Lung (tissue), 12 donors: ENCODE data around the gene C1orf21. TPM values are rescaled to one million over a fixed set of nuclear protein-coding genes. Genes with fewer than 3 reads are reported as not detected.

Source experiments
- ATAC-seq: fragments of 200-7000 bp; cut with Tn5 transposase; one replicate; pipeline ENCODE4 v1.9.1; 2020; ENCODE audit warnings: moderate number of reproducible peaks; ENCODE audit not compliant: insufficient read depth, low FRiP score
- DNase-seq, 3 donors: peaks; one replicate each; pipeline ENCODE4 v3.0.0-alpha.2; 2013 to 2017
- H3K27ac ChIP-seq, 2 donors: one replicate each; pipeline ENCODE4 v1.5.1; 2013; ENCODE audit warnings: mild to moderate bottlenecking in 2 of 2, moderate library complexity in 2 of 2, control low read depth in 1 of 2, inconsistent platforms in 1 of 2, low read depth in 1 of 2, low read length in 1 of 2
- H3K27me3 ChIP-seq, 3 donors: one replicate each; pipeline ENCODE4 v1.5.1; 2013; ENCODE audit warnings: low read length in 2 of 3; ENCODE audit not compliant: control insufficient read depth in 3 of 3, insufficient read depth in 3 of 3
- H3K36me3 ChIP-seq, 4 donors: one replicate each; pipeline ENCODE4 v1.5.1; 2013; ENCODE audit warnings: low read length in 4 of 4, mild to moderate bottlenecking in 1 of 4, moderate library complexity in 1 of 4; ENCODE audit not compliant: control insufficient read depth in 4 of 4, insufficient read depth in 4 of 4
- H3K4me1 ChIP-seq, 5 donors: one replicate each; pipeline ENCODE4 v1.5.1; 2013; ENCODE audit warnings: low read length in 5 of 5, mild to moderate bottlenecking in 2 of 5, moderate library complexity in 1 of 5; ENCODE audit not compliant: control insufficient read depth in 5 of 5, insufficient read depth in 5 of 5
- H3K4me3 ChIP-seq: one replicate; pipeline ENCODE4 v1.5.1; 2013; ENCODE audit warnings: mild to moderate bottlenecking, control low read depth, moderate library complexity
- H3K9ac ChIP-seq, 2 donors: one replicate each; pipeline ENCODE4 v1.5.1; 2013; ENCODE audit warnings: low read length in 2 of 2, control low read depth in 1 of 2; ENCODE audit not compliant: insufficient read depth in 1 of 2
- H3K9me3 ChIP-seq, 4 donors: one replicate each; pipeline ENCODE4 v1.5.1; 2013; ENCODE audit warnings: low read length in 3 of 4, mild to moderate bottlenecking in 1 of 4, moderate library complexity in 1 of 4; ENCODE audit not compliant: control insufficient read depth in 4 of 4, insufficient read depth in 3 of 4
- CTCF ChIP-seq: IDR thresholded peaks from 2 replicates; pipeline ENCODE4 v1.5.1; 2012; ENCODE audit warnings: mild to moderate bottlenecking; ENCODE audit errors: control extremely low read depth, extremely low read depth
- WGBS, 2 donors: extraction: QIAGEN DNeasy Blood & Tissue Kit; methylation state at CpG; one replicate each; pipeline ENCODE4 v1.1.7; 2013; 5-methylcytosine and 5-hydroxymethylcytosine counted together
- polyA plus RNA-seq, 2 donors: library from polyadenylated mRNA; stranded (reverse); fragments of 200-250 nt; gene quantifications; one replicate each; pipeline ENCODE4 v1.2.1, GENCODE V29; 2013
- total RNA-seq, 2 donors: library from RNA; depleted of rRNA in 1 of 2; stranded (reverse); fragments of >200 nt in 1 of 2; gene quantifications; one replicate each; pipeline ENCODE4 v1.2.1, GENCODE V29; 2014 to 2021
- donor health status: control.
- donor health status: control.
- donor health status: Bipolar disorder and iron deficiency.
- donor health status: healthy.
- donor health status: DM: yes; HTN: yes; CAD: no.

The C1orf21 gene
- total and polyA plus RNA-seq, 4 donors = 16.2 to 59.9 (median 45.5) TPM

DNA sequence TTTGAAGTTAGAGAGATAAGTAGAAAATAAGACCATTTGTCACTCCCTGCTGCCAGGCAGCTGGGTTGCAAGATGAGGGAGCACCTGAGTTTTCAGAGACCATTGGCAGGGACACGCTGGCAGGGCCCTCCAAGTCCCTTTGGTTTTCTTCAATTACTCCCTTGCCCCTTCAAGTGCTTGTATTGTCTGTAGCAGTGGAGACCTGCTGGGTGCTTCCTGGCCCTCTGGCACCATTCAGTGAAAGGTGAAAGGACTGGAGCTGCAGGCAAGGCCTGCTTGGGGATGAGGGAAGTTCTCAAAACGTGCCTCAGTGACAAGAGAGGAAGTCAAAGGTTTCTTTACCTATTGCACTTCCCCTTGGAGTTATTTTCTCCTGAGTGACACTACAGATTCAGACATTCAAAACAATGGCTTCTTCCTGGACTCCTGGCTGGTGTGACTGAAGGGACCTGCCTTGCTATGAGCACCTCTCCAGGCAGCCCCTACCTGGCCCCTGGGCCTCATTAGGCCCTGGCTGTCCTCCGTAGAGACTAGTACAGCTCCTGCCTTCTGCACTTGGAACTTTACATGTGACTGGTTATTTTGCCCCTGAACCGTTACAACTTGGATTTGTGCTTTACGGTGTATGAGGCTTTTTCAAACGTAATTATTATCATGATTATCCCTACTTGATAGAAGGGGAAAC, 100.1 kb downstream of the C1orf21 start:
- H3K4me1 ChIP-seq = peaks cover 12 to 54% (median 39%) of the 10 kb centered on the region in 5 donors
- no peak overlapping the region for H3K4me3 ChIP-seq
- DNase-seq (no peak), ATAC-seq (no peak)
- peak overlapping the region in 1 of 2 donors; percentile 75 for H3K27ac ChIP-seq
- no peak for TF ChIP-seq CTCF
- 75 to 76% methylated on average over 6 of the region's 6 CpGs for WGBS, 2 donors
- H3K9me3 ChIP-seq = no peaks in the 10 kb centered on the region
- H3K9ac ChIP-seq = no peak overlapping the region
- no peaks in the 10 kb centered on the region for H3K36me3 ChIP-seq
- H3K27me3 ChIP-seq = no peaks in the 10 kb centered on the region

DNA sequence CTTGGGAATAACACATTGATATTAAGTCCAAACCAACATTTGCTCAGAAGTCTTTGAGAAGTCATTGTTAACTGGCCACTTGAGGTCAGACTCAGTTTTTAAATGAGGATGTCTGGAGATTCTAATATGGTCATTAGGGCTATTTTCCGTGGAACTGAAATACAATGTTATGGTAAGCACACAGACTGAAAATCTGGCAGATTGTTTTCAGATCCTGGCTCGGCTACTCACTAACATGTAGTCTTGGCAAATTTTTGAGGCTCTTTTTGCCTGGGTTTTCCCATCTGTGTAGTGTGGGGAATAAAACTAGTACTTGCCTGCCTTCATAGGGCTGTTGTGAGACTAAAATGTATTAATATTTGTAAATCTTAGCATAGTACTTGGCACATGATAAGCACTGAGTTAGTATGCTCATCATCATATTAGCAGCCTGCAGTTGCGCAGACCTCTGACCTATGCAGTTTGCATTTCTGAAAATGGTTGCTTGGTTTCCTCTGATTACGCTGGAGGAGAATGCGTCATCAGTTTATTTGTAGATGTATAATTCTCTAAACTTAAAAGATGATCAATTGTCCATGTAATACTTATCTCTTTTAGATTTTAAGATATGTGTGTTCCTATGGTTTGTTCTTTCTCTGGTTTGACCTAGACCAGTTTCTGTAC, 100.8 kb downstream of the C1orf21 start:
- Histone ChIP-seq H3K36me3 (no peaks in the 10 kb centered on the region), H3K9ac (no peak overlapping the region), H3K27ac (peak overlapping the region in 1 of 2 donors; percentile 75), H3K9me3 (no peaks in the 10 kb centered on the region), H3K27me3 (no peaks in the 10 kb centered on the region), H3K4me3 (no peak overlapping the region), H3K4me1 (peaks cover 14 to 56% (median 37%) of the 10 kb centered on the region in 5 donors)
- WGBS, 2 donors = 92 to 94% methylated on average over 5 of the region's 5 CpGs
- ATAC-seq (no peak), DNase-seq (no peak)
- TF ChIP-seq CTCF = no peak

DNA sequence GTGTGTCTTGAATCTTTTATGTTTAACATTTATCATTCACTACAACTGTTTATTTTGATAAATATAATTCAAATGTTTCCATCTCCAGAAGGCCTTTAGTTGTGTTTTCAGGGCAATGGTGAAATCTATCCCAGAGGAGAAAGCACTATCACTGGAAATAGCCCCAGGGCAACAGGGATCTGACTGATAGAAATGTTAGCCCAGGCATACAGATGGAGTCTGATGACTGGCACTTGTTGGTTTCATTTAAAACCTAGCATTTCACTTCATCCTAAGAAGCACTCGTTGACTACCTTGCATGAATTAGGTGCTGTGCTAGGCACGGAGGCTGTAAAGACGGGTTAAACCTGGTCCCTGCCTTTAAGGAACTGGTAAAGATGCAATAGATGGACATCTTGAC, 103.1 kb downstream of the C1orf21 start:
- DNase-seq = no peak
- no peak for ATAC-seq
- Histone ChIP-seq H3K4me3 (no peak overlapping the region), H3K36me3 (no peaks in the 10 kb centered on the region), H3K27ac (peak overlapping the region in 1 of 2 donors; percentile 12), H3K9ac (no peak overlapping the region), H3K27me3 (no peaks in the 10 kb centered on the region), H3K4me1 (peaks cover 10 to 52% (median 16%) of the 10 kb centered on the region in 5 donors), H3K9me3 (no peaks in the 10 kb centered on the region)
- TF ChIP-seq CTCF = no peak
- WGBS, 2 donors = 97 to 98% methylated on average over 3 of the region's 3 CpGs
